IMR-90 (cell line): ENCODE results near the gene COLEC12.

Experiments used
- CEBPB ChIP-seq: IDR thresholded peaks from 2 replicates; pipeline ENCODE4 v1.6.1; 2012; ENCODE audit warnings: low read depth, low read length, improper control_type of control experiment
- CTCF ChIP-seq: conservative IDR thresholded peaks from 2 replicates; pipeline ENCODE4 v1.5.1; 2012; ENCODE audit warnings: mild to moderate bottlenecking, low read depth, low read length, improper control_type of control experiment
- MXI1 ChIP-seq: IDR thresholded peaks from 2 replicates; pipeline ENCODE4 v1.6.1; 2012; ENCODE audit warnings: low read depth, mild to moderate bottlenecking, low read length, moderate library complexity, borderline replicate concordance
- POLR2A ChIP-seq: IDR thresholded peaks from 2 replicates; pipeline ENCODE4 v1.6.1; 2012; ENCODE audit warnings: mild to moderate bottlenecking, low read depth, low read length
- RAD21 ChIP-seq: IDR thresholded peaks from 2 replicates; pipeline ENCODE4 v1.6.1; 2012; ENCODE audit warnings: low read length, improper control_type of control experiment
- RCOR1 ChIP-seq: IDR thresholded peaks from 2 replicates; pipeline ENCODE4 v1.6.1; 2012; ENCODE audit warnings: mild to moderate bottlenecking, low read length, improper control_type of control experiment; ENCODE audit not compliant: insufficient replicate concordance
- USF2 ChIP-seq: fragments of 150-350 bp; IDR thresholded peaks from 2 replicates; pipeline ENCODE4 v1.6.1; 2017; ENCODE audit warnings: mild to moderate bottlenecking, antibody characterized with exemption, low read length, low read depth

- TF ChIP-seq POLR2A, result no peak
- no peak for TF ChIP-seq CTCF
- TF ChIP-seq USF2, result no peak
- TF ChIP-seq CEBPB, result no peak
- no peak for TF ChIP-seq RCOR1
- TF ChIP-seq RAD21, result no peak
- TF ChIP-seq MXI1, result no peak
Observed at GRCh38 chr18:417495-417894, 83.0 kb downstream of the COLEC12 start.
